HG03432 (cell line): ENCODE data around the gene WBP1L.
"Not testable (repeated sequence)": the region's sequence is repeated elsewhere in the genome, so short reads cannot be mapped to it uniquely, and the experiment has no call there.

Experiments used
- ATAC-seq: cut with Tn5 transposase; IDR thresholded peaks from one replicate; pipeline ENCODE4 v1.9.1; 2021; ENCODE audit warnings: mild to moderate bottlenecking, moderate library complexity; ENCODE audit not compliant: unreplicated experiment

WBP1L gene

DNA sequence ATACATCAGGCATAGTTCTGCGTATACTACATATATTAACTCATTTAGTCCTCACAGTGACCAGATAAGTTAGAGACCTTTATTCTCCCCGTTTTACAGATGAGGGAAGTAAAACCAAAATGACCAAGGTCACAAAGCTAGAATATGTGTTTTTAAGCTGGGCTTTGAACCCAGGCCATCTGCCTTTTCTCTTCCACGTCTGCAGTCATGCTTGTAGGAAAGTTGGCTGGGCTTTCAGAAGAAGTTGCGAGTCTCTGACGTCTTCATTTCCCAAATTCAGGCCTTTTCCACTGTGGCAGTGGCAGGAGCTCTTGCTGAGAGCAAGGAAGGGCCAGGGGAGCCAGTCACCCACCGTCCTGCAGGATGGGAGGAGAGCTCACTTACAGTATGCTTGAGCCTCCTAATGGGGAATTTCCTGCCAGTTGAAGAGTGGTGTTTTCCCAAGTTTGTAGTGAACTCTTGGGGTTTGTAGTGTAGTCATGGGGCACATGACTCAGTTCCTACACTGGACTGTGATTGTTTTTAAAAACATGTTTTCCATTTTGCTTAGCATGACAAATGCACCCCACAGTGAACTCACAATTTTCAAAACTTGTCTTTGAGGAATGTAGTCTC lies 59.3 kb downstream of the WBP1L start:
- ATAC-seq = no peak

DNA sequence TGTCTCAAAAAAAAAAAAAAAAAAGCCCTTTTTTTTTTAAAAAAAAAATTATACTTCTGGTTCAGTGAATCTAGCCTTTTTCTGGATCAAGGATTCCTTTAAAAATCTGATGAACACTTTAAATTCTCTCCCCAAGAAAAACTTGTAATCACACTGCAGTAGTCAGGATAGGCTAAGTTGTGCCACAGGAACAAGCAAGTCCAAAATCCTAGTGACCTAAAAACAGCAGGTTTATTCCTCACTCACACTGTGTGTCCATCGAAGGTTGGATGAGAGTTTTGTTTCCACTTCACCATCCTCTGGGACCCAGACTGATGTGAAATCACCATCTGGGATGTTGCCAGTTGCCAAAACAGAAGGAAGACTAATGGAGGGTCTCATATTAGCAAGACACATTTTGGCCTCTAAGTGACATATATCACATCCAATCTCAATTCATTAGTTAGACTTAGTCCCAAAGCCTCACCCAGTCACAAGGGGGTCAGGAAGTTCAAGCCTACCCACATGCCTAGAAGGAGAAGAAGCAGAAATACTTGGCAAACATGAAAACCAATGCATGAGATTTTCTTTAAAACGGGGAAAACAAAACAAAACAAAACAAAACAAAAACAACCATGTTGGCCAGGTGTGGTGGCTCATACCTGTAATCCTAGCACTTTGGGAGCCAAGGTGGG lies 60.8 kb downstream of the WBP1L start:
- ATAC-seq = no peak

DNA sequence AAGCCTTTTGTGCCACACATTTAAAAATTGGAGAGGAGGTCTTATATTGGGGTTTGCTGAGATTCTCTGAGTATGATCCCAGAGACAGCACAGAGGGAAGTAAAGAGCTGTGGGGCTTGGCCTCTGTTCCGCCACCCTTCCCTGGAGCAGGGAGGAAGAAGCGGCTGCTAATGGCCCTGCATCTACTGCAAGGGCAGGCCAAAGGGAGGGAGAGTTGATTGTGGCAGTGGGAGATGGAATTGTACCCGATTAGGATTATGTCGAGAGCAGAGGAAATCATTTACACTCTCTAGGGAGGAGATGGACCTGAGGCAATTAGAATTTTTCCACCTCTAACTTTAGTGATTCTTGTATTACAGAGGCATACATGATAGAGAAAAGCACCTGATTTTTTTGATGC lies 64.6 kb downstream of the WBP1L start:
- ATAC-seq = no peak

DNA sequence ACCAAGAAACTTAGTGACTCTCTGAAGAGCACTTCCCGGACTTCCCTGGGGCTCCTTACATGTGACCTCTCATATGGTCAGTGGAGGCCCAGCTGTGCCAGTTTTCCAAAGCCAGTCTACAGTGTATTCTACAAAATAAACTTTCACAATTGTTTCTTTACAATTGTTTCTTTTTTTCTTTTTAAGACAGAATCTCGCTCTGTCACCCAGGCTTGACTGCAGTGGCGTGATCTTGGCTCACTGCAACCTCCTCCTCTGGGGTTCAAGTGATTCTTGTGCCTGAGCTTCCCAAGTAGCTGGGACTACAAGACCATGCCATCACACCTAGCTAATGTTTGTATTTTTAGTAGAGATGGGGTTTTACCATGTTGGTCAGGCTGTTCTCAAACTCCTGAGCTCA lies 67.6 kb downstream of the WBP1L start:
- no peak for ATAC-seq

DNA sequence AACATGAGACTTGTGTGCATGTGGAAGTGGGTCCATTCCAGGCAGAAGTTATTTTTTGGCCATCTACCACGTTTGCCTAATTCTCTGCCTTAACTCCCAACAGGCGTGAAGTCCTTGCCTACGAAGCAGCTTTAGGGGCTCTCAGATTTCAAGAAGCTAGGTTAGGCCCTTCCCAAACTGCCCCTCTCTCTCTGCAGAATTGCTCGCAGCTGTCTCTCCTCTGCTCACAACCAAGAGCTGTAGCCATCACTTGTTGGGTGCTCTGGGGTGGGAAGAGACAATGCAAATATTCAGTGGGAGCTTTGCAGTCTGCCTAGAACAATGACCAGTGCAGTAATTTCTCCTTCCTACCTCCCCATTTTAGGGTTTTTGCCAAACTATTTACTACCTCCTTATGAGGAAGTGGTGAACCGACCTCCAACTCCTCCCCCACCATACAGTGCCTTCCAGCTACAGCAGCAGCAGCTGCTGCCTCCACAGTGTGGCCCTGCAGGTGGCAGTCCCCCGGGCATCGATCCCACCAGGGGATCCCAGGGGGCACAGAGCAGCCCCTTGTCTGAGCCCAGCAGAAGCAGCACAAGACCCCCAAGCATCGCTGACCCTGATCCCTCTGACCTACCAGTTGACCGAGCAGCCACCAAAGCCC lies 68.6 kb downstream of the WBP1L start:
- ATAC-seq = no peak

DNA sequence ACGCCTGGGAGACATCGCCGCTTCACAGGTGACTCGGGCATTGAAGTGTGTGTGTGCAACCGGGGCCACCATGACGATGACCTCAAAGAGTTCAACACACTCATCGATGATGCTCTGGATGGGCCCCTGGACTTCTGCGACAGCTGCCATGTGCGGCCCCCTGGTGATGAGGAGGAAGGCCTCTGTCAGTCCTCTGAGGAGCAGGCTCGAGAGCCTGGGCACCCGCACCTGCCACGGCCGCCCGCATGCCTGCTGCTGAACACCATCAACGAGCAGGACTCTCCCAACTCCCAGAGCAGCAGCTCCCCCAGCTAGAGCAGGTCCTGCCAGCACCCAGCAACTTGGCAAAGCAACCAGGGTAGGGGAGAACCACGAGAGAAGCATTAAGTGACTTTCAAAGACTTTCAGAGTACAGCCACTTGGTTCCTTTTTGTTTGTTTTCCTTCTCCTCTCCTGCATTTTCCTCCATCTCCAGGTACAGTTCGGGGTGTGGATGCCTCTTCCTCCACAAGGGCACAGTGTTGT lies 69.3 kb downstream of the WBP1L start:
- ATAC-seq = no peak

DNA sequence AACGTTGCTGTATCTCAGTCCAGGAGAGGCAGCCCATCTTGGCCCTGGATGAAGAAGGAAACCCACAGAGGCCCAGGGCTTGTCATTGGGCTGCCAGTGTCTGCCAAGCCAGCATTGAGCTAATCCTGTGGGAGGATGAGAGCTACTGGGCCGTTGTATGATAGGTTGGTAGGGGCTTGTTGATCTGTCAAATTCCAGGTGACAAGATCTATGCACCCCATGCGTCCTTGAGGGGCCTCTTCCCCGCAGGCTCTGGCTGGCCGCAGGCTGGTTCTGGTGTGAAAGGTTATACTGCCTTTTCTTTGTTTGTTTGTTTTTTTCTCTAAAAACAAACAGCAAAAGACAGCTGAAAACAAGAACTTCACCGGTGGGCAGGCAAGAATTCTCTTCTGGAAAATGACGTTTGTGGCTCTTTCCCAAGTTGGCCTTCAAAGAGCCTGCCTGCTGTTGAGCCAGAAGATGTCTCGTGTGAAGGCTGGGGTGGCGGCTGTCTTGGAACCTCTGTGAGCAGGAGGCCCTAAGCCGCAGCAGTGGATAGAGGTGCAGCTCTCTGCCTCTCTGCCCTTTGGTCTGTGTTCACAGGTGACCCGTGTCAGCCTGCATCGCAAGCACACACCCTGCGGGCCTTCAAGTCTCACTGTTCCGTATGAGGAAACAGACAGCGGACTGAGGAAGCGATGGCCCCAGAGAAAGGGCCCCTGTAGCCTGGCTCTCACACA lies 70.1 kb downstream of the WBP1L start:
- ATAC-seq = no peak

DNA sequence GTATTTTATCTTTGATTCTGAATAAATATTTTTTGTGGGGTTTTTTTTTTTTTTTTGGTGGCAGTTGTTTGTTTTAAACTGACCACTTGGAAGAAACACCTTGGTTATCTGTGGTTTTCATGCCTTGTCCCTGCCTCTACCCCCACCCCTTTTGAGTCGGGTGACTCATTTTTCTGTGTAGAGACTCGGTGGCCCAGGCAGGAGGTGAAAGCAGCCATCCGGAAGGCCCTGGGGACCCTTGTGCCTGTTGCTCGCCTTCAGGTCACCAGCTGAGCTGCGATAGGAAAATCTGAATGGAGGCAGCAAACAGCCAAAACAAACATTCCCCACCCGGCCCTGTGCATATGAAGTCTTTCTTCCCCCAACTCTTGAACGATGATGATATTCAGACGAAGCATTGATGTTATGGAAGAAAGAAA lies 70.7 kb downstream of the WBP1L start:
- ATAC-seq = no peak

DNA sequence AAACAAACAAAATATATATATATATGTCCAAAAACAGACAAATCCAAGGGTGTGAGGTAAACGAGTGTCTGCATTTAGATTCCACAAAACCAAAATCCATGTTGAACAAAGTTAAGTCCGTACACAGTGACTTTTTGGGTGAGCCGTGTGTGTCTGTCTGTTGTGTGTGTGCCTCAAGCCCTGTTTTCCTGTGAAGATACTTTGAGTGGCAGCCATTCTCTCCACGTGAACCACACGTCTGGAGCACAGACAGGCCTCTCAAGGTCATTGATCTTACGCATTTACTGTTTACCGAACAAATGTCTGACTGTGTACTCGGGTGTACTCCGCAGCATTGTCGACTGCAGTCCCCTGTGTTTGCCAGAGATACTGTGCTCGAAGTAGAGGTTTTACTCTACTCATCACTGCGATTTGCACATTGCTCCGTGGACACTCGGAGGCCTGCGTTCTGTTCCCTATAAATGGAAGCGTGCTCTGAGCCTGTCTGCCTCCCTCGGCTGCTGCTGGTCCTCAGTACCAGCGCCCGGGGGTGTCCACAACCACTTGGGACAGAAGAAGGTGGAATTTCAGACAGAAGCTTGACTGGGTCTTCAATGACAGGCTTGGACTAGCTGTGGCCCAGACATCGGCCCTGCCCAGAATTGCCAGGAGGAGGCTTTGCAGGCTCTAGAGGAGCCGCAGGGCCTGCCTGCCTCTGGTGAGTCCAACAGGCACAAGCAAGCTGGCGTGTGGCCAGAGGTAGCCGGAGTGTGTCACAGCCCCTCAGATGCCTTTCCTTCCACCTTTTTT lies 71.3 kb downstream of the WBP1L start:
- no peak for ATAC-seq

DNA sequence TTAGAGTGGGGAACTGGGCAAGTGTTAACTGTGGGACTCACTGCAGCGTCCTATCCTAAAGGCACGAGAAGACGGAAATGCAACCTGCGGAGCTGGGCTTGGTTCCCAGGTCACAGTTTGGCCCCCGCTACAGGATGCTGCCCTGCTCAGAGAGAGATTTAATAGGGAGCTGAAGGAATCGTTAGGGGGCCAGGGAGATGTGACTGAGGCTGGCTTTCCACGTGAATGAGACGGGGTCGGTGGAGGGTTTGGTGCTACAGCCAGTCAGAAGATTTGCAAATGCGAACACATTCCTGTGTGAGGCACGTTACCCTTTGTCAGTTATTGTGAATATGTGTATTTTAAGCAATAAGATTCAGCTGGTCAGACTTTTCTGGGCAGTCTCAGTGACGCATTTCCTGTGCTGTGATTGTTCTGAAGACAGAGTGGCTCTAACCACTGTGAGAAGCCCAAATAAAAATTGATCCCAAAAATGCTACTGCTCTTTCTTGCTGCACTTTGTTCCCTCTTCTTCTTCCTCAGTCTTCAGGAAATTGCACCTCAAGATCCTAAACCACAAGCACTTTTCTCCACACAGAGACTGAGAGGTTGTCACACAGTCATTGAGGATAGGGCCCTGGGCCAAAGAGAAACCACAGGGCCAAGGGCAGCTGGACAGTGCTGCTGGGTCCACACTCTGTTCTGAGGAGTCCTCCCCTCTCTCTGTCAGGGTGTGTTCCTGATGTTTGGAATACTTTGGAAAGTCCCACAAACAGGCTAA lies 72.2 kb downstream of the WBP1L start:
- ATAC-seq = no peak

DNA sequence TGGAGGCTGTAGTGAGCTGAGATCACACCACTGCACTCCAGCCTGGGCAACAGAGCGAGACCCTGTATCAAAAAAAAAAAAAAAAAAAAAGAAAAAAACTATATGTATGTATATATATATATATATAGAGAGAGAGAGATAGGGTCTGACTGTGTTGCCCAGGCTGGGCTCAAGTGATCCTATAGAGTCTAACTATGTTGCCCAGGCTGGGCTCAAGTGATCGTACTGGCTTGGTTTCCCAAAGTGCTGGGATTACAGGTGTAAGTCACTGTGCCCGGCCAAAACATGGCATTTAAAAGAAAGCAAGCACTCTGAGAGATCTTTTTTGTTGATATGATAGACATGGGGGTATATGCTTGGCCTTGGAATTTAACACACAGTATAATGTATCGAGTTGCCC lies 73.4 kb downstream of the WBP1L start:
- ATAC-seq = no peak

DNA sequence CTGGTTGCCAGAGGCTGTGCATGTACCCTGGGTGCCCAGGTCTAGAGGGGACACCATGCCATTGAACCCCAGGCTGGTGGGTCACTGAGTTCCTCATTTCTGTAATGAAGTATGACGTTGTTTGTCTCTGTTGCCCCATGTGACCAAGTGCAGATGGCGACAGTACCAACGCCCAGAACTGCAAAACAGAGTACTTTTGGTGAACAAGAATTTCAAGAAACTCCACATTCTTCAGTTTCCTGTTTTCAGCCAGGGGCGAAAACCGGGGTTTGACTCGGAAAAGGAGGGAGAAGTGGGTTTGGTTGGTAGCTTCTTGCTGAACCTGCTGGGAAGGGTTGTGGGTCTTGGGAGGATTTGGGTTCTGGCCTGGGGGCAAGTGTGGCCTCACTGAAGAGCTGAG lies 75.3 kb downstream of the WBP1L start:
- no peak for ATAC-seq

DNA sequence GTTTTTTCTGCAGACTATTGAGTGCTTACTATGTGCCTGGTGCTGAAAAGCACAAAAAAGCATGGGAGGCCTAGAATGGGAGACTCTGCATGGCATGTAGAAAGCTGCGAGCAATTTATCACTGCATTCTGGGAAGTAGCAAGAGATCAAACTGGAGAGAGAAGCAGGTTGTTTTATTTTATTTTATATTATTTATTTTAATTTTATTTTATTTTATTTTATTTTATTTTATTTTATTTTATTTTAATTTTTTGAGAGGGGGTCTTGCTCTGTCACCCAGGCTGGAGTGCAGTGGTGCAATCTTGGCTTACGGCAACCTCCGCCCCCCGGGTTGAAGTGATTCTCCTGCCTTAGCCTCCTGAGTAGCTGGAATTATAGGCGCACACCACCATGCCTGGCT lies 76.3 kb downstream of the WBP1L start:
- ATAC-seq = not testable (repeated sequence)

DNA sequence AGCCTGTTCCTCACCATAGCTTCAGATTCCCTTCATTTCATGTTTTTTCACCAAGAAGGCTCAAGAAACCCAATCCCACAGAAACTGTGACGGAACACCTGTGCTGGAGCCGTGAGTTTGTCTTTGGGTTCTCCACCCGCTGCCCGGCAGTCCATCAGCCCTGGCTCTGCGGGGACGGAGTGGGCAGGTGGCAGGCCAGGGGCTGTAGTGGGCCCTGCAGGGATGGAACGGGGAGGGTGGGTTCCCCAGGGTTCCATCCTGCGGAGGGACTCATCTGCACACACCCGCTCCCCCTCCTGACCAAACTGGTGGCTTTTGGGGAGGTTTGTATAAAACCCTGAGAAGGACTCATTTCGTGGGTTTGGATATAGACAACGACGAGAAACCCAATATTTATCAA lies 78.5 kb downstream of the WBP1L start:
- ATAC-seq = no peak

DNA sequence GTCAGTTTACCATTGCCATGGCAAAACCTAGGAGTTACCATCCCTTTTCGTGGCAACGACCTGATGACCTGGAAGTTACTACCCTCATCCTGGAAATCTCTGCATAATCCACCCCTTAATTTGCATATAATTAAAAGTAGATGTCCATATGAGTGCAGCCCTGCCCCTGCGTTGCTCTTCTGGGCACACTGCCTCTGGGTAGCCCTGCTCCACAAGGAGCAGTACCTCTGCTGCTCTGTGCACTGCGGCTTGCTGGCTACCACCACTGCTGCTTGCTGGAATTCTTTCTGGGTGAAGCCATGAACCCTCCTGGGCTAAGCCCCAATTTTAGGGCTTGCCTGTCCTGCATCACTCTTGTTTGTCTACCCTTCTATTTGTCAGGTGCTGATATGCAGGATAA lies 80.9 kb downstream of the WBP1L start:
- no peak for ATAC-seq

DNA sequence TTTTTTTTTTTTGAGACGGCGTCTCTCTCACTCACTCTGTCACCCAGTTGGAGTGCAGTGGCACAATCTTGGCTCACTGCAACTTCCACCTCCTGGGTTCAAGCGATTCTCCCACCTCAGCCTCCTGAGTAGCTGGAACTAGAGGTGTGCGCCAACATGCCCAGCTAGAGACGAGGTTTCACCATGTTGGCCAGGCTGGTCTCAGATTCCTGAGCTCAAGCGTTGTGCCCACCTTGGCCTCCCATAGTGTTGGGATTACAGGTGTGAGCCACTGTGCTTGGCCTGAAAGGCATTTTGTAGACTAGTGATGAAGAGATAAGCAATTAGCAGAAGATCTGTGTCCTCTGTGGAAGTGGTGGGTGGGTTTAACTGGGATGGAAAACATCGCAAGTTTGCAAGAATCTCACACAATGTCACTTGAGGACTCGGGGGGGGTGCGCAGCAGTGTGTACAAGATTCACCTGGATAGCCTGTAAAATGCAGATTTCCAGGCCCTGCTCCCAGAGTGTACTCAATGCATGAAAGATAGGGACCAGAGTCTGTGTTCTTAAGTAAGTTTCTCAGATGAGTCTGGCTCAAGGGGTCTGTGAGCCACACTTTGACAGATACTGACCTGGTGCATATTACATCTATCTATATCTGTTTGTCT lies 82.5 kb downstream of the WBP1L start:
- no peak for ATAC-seq

DNA sequence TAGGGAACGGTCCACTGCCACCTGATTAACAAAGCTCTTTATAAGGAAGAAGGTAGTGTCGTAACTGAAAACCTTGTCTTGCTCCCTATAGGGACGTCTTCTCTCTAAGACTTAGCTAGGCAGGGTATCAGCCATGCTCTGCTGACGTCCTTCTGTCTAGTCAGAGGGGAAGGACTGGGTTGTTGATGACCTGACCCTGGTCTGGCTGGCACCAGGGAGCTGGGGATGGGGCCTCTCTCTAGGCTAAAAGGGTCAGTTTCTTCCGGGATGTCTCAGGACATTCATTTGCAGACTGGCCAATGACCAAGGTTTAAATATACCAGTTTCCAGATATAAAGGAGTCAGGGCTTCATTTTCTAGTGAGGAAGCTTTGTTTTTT lies 83.8 kb downstream of the WBP1L start:
- ATAC-seq = no peak

DNA sequence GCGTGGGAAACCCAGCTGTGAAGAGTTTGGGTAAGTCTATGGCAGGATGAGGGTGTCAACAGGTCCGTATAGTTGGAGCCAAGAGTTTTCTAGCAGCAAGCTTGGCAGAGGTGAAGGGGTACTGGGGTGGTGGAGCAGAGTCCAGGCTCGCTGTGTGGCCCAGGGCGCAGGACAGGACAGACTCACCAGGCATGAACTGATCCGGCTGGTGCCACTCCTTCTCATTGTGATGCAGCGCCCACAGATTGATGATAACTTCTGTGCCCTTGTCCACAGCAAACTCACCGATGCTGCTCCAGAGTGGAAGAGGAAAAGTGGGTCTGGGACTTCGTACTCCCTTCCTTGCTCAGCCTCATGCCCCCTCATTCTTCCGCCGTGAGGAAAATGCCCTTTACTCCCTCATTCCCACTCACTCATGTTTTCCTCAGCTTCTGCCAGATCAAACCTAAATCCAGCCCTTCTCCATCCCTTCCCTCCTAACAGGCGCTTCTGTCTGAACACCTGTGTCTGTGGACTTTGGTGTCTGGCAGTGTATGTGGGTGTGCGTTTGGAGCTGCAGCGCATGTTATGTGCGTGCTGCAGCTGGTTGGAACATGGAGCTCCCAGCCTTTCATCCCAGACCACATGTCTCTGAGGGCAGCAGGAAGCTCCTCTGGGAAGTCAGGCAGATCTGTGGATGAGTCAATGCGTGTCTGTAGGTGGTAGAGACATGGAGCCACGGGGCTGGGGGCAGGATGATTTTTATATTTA lies 87.7 kb downstream of the WBP1L start:
- no peak for ATAC-seq

DNA sequence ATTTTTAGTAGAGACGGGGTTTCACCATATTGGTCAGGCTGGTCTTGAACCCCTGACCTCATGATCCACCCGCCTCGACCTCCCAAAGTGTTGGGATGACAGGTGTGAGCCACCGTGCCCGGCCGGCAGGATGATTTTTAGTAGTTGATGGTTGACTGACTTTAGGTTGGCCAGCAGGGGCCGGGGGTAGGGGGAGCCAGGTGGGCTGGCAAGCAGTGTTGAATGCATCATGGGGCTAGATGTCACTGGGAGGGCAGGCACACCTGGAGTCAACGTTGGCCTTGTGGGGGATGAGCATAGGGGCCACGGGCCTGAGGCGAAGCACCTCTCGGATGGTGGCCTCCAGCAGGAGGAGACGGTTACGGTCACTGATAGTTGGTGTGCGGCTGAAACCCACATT lies 88.5 kb downstream of the WBP1L start:
- ATAC-seq = no peak
